Right lobe of liver (tissue), 6 donors: ENCODE data around the gene EZH1. TPM values are rescaled to one million over a fixed set of nuclear protein-coding genes. Genes with fewer than 3 reads are reported as not detected.

Experiments used
- ATAC-seq, 4 donors: fragments of 200-7000 bp; cut with Tn5 transposase; one replicate each; pipeline ENCODE4 v1.9.1; 2020; ENCODE audit warnings: mild to moderate bottlenecking in 4 of 4, moderate library complexity in 4 of 4
- DNase-seq, 3 donors: peaks; one replicate each; pipeline ENCODE4 v3.0.0-alpha.2; 2020
- H3K27ac ChIP-seq, 3 donors: fragments of 200-600 bp; one replicate each; pipeline ENCODE4 v1.8.0; 2022
- H3K27me3 ChIP-seq, 2 donors: fragments of 200-600 bp; one replicate each; pipeline ENCODE4 v1.8.0; 2022
- H3K36me3 ChIP-seq, 4 donors: fragments of 200-600 bp; sonication (generic) in 1 of 4; one replicate each; pipeline versions ENCODE4 v1.5.1 to v1.8.0; 2017 to 2022; ENCODE audit warnings: control low read depth in 1 of 4
- H3K4me1 ChIP-seq, 4 donors: fragments of 200-600 bp; sonication (generic) in 1 of 4; one replicate each; pipeline versions ENCODE4 v1.5.1 to v1.8.0; 2017 to 2022; ENCODE audit warnings: control low read depth in 1 of 4
- H3K4me3 ChIP-seq, 3 donors: fragments of 200-600 bp; one replicate each; pipeline ENCODE4 v1.8.0; 2022
- H3K9me3 ChIP-seq, 4 donors: fragments of 200-600 bp; sonication (generic) in 1 of 4; one replicate each; pipeline versions ENCODE4 v1.5.1 to v1.8.0; 2017 to 2022; ENCODE audit warnings: control low read depth in 1 of 4
- POLR2A ChIP-seq: fragments of 450-650 bp; IDR thresholded peaks from one replicate; pipeline ENCODE4 v1.6.1; 2017; ENCODE audit warnings: antibody characterized with exemption, mild to moderate bottlenecking
- WGBS: methylation state at CpG from one replicate; pipeline ENCODE4 v1.1.6; 2018; ENCODE audit warnings: low coverage, low lambda C conversion rate; ENCODE audit not compliant: insufficient coverage; ENCODE audit errors: missing lambda C conversion rate; 5-methylcytosine and 5-hydroxymethylcytosine counted together
- intact Hi-C, 2 donors: fragments of 100-400 bp; cut with DNase I; formaldehyde crosslinking; loops; one replicate each; pipeline versions ENCODE4 v1.11.2 to v1.14.1; 2022
- total RNA-seq, 6 experiments: library from RNA; depleted of rRNA in 2 of 6; stranded (reverse); fragments of >200 nt in 2 of 6; fragmentation: NEBNext Ultra II Directional in 3 of 6; extraction: Animal tissue kit (Norgen Biotek cat#: 25700) in 3 of 6; gene quantifications; one replicate each; pipeline versions ENCODE4 v1.1.0 to v1.2.4, GENCODE V29; 2016 to 2023
- TF ChIP-seq, protein P1 (sequence below), 4 donors: fragments of 200-600 bp in 3 of 4; fragments of 450-650 bp in 1 of 4; IDR thresholded peaks; one replicate each; pipeline versions ENCODE4 v1.5.1 to v1.8.0; 2016 to 2022; ENCODE audit warnings: antibody characterized with exemption in 4 of 4, mild to moderate bottlenecking in 2 of 4
- donor health status: DM: no; HTN: yes; CAD: no.
- donor health status: DM: no; HTN: no; CAD: no.
- donor health status: DM: no; HTN: no; CAD: no.
- donor health status: DM: no; HTN: yes; CAD: no.
- donor health status: DM: no; HTN: yes; CAD: no.

Gene EZH1
- total RNA-seq, 6 experiments from 2014 or later = 5.5 to 16.5 (median 10.8) TPM

GRCh38 chr17:42708588-42708987 lies 36.3 kb downstream of the EZH1 start:
- 85% methylated on average over 2 of the region's 3 CpGs for WGBS
- H3K4me1 ChIP-seq = no peaks in the 10 kb centered on the region
- peaks cover 0 to 96% (median 50%) of the 10 kb centered on the region in 4 donors for H3K36me3 ChIP-seq
- no peak for DNase-seq
- intact Hi-C loops = no loop called here
- no peak for ATAC-seq
- no peak for TF ChIP-seq POLR2A
- TF ChIP-seq, protein P1, sequence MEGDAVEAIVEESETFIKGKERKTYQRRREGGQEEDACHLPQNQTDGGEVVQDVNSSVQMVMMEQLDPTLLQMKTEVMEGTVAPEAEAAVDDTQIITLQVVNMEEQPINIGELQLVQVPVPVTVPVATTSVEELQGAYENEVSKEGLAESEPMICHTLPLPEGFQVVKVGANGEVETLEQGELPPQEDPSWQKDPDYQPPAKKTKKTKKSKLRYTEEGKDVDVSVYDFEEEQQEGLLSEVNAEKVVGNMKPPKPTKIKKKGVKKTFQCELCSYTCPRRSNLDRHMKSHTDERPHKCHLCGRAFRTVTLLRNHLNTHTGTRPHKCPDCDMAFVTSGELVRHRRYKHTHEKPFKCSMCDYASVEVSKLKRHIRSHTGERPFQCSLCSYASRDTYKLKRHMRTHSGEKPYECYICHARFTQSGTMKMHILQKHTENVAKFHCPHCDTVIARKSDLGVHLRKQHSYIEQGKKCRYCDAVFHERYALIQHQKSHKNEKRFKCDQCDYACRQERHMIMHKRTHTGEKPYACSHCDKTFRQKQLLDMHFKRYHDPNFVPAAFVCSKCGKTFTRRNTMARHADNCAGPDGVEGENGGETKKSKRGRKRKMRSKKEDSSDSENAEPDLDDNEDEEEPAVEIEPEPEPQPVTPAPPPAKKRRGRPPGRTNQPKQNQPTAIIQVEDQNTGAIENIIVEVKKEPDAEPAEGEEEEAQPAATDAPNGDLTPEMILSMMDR (IDR thresholded peaks at IDR 0.05) = no peak
- H3K27ac ChIP-seq = no peak overlapping the region
- H3K27me3 ChIP-seq = no peaks in the 10 kb centered on the region
- no peaks in the 10 kb centered on the region for H3K9me3 ChIP-seq
- H3K4me3 ChIP-seq = no peak overlapping the region

DNA sequence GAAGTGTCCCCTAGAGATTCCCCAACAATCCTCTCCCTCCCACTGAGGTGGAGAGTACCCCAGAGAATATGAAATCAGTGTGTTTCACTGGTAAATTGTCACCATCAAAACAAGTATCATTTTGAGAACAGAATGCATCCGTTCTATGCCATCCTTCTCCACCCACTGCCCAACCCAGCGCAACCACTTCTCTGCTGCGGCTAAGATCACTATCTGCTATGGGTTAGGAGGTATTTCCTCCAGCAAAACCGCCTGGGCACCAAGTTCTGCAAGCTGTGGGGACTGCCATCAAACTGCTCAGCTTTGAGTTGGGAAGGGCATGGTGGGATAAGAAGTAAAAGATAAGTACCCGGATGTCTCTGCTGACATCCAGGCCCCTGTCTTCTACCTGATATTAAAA lies 38.1 kb downstream of the EZH1 start:
- no peaks in the 10 kb centered on the region for H3K27me3 ChIP-seq
- DNase-seq (no peak), ATAC-seq (no peak)
- TF ChIP-seq, protein P1 (IDR thresholded peaks at IDR 0.05) = no peak
- TF ChIP-seq POLR2A = no peak
- H3K36me3 ChIP-seq = peaks cover 0 to 94% (median 54%) of the 10 kb centered on the region in 4 donors
- H3K4me3 ChIP-seq = no peak overlapping the region
- no peaks in the 10 kb centered on the region for H3K4me1 ChIP-seq
- H3K9me3 ChIP-seq = no peaks in the 10 kb centered on the region
- WGBS = 70% methylated on average over 5 of the region's 5 CpGs
- intact Hi-C loops = no loop called here
- H3K27ac ChIP-seq = no peak overlapping the region

DNA sequence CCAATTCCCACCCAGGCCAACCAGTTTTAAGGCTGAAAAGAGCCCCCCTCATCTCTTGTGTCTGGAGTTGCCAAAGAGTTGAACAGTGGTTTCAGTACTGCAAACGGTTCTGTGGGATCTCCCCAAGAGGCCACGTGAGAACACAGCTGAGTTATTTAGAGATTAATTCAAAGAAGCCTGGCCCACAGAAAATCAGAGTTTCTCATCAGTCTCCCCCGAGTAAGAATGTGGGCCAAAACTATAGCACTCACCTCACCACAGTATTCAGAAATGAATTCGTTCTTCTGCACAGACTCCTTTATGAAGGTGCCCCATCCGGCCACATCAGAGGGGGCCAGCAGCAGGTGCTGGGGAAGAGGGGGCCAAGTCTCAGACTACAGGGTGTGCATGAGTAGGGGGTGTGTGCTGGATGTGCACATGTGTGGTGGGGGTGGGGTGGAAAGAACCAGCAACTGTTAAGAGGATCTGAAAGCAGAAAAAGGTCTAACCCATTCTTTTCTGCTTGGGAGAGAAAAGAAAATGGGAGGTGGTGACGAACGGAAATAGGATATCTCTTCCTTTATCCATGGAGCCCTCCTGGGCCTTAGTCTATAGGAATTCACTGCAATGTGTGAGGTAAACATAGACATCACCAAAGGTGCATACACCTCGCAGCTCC lies 39.9 kb downstream of the EZH1 start:
- Histone ChIP-seq H3K27me3 (no peaks in the 10 kb centered on the region), H3K4me1 (no peaks in the 10 kb centered on the region), H3K27ac (no peak overlapping the region), H3K36me3 (peaks cover 0 to 86% (median 46%) of the 10 kb centered on the region in 4 donors), H3K9me3 (no peaks in the 10 kb centered on the region), H3K4me3 (no peak overlapping the region)
- intact Hi-C loops = no loop called here
- DNase-seq (no peak), ATAC-seq (no peak)
- 66% methylated on average over 5 of the region's 8 CpGs for WGBS
- TF ChIP-seq, protein P1 (IDR thresholded peaks at IDR 0.05) = no peak
- no peak for TF ChIP-seq POLR2A

GRCh38 chr17:42704490-42704836 lies 40.4 kb downstream of the EZH1 start:
- 92% methylated on average over 5 of the region's 5 CpGs for WGBS
- DNase-seq (no peak), ATAC-seq (no peak)
- no peaks in the 10 kb centered on the region for H3K9me3 ChIP-seq
- intact Hi-C loops = no loop called here
- H3K27ac ChIP-seq = no peak overlapping the region
- H3K36me3 ChIP-seq = peaks cover 0 to 81% (median 43%) of the 10 kb centered on the region in 4 donors
- H3K27me3 ChIP-seq = no peaks in the 10 kb centered on the region
- TF ChIP-seq POLR2A = no peak
- TF ChIP-seq, protein P1 (IDR thresholded peaks at IDR 0.05) = no peak
- no peaks in the 10 kb centered on the region for H3K4me1 ChIP-seq
- H3K4me3 ChIP-seq = no peak overlapping the region
